IgD-negative memory B cell (primary cell): ENCODE measurements around the gene CCDC188. TPM values are rescaled to one million over a fixed set of nuclear protein-coding genes. Genes with fewer than 3 reads are reported as not detected.

Experiments used
- H3K27ac Mint-ChIP-seq, 3 donors: one replicate each; pipeline ENCODE4 v1.8.0; 2020 to 2022; ENCODE audit warnings: mild to moderate bottlenecking in 3 of 3, mixed read lengths in 3 of 3, moderate library complexity in 1 of 3
- H3K27me3 Mint-ChIP-seq: one replicate; pipeline ENCODE4 v1.8.0; 2021; ENCODE audit warnings: mixed read lengths
- H3K36me3 Mint-ChIP-seq: one replicate; pipeline ENCODE4 v1.8.0; 2020; ENCODE audit warnings: mild to moderate bottlenecking, mixed read lengths
- H3K4me1 Mint-ChIP-seq, 3 donors: one replicate each; pipeline ENCODE4 v1.8.0; 2020 to 2022; ENCODE audit warnings: mixed read lengths in 3 of 3, mild to moderate bottlenecking in 1 of 3
- H3K4me3 Mint-ChIP-seq, 4 donors: one replicate each; pipeline ENCODE4 v1.8.0; 2020 to 2022; ENCODE audit warnings: mild to moderate bottlenecking in 4 of 4, mixed read lengths in 4 of 4, moderate library complexity in 3 of 4
- H3K9me3 Mint-ChIP-seq, 3 donors: one replicate each; pipeline ENCODE4 v1.8.0; 2020 to 2021; ENCODE audit warnings: mixed read lengths in 3 of 3, mild to moderate bottlenecking in 1 of 3
- polyA plus RNA-seq: library from polyadenylated mRNA; unstranded; fragments of 300-500 nt; fragmentation: Illumina TruSeq; gene quantifications from one replicate; pipeline ENCODE4 v1.2.3, GENCODE V29; 2021

CCDC188 gene
- polyA plus RNA-seq, result not detected

DNA sequence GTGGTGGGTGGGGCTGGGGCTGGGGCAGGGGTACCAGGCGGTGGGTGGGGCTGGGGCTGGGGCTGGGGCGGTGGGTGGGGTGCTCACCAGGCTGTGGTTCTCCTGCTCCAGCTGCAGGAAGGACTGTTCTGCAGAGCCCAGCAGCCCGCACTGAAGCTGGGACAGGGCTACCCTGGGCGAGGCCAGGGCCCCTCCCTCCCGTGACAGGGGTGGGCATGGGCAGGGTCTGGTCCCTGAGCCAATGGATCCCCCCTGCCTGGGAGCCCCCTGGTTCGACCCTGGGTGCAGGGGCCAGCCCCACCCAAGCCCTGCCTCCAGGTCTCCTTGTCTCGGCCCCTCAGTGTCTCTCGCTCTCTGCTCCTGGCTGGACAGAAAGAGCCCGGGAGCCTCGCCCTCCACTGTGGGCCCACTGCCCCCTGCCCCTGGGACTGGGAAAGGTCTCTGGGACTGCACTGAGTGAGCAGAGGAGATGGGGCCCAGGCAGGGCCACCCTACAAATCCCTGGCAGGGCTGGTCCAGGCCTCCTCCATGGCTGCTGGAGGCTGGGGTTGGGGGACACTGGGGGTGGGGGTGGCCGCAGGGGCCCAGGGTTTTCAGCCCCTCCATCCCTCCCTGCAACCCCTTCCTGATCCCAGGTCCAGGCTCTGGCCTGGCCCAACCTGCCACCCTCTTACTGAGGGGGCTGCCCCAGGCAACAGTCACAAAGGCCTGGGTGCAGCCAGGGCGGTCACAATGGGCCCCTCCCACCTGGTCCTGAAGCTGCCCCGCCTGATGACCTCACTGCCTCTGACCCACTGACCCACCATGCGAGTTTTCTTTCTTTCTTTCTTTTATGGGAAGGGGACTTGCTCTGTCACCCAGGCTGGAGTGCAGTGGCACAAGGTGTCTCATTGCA is at the start of gene CCDC188:
Gene CCDC188, minus strand, starts transcription at position 675 of the 895 bp plus-strand sequence. Its CDS starts 69 bp downstream, at position 606.
- Mint-ChIP-seq H3K36me3 (no peaks in the 10 kb centered on the region), H3K4me1 (peaks cover 0 to 3% (median 0%) of the 10 kb centered on the region in 3 donors), H3K9me3 (no peaks in the 10 kb centered on the region), H3K27ac (no peak within 1 kb of the TSS), H3K27me3 (no peaks in the 10 kb centered on the region), H3K4me3 (no peak within 1 kb of the TSS)

DNA sequence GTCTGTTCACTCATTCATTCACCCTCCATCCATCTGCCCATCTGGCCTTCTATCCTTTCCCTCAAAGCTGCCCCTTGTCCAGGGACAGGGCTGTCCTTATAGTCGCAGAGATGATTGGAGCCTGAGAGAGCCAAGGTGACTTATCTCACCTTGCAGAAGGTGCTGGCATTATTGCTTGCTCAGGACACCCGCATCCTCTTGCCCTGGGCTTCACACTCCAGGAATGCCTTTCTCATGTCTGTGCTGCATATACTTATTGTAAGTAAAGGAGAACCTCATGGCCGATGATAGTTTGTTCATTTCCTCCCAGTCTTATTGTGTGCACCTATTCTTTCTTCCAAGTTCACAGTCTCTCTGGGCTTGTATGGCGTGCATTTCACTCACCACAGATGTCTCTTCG is 49.1 kb upstream of the CCDC188 start:
- Mint-ChIP-seq H3K4me1 (peaks cover 0 to 2% (median 0%) of the 10 kb centered on the region in 3 donors), H3K36me3 (no peaks in the 10 kb centered on the region), H3K4me3 (no peak overlapping the region), H3K9me3 (no peaks in the 10 kb centered on the region), H3K27ac (no peak overlapping the region), H3K27me3 (peaks cover 4% of the 10 kb centered on the region)

DNA sequence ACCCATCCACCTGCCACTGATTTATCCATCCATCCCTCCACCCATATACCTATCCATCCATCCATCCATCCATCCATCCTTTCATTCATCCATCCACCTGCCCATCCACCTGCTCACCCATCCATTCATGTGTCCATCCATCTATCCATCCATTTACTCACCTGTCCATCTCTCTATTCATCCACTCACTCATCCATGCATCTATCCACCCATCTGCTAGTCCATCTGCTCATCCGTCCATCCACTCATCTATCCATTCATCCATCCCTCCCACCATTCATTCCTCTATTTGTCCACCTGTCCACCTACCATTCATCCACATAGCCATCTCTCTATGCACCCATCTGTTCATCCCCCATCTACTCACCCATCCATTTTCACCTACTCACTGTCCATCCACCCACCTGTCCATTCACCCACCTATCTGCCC is 48.6 kb upstream of the CCDC188 start:
- H3K9me3 Mint-ChIP-seq, result no peaks in the 10 kb centered on the region
- H3K27ac Mint-ChIP-seq, result no peak overlapping the region
- H3K36me3 Mint-ChIP-seq, result no peaks in the 10 kb centered on the region
- peaks cover 4% of the 10 kb centered on the region for H3K27me3 Mint-ChIP-seq
- H3K4me1 Mint-ChIP-seq, result peaks cover 0 to 2% (median 0%) of the 10 kb centered on the region in 3 donors
- no peak overlapping the region for H3K4me3 Mint-ChIP-seq

DNA sequence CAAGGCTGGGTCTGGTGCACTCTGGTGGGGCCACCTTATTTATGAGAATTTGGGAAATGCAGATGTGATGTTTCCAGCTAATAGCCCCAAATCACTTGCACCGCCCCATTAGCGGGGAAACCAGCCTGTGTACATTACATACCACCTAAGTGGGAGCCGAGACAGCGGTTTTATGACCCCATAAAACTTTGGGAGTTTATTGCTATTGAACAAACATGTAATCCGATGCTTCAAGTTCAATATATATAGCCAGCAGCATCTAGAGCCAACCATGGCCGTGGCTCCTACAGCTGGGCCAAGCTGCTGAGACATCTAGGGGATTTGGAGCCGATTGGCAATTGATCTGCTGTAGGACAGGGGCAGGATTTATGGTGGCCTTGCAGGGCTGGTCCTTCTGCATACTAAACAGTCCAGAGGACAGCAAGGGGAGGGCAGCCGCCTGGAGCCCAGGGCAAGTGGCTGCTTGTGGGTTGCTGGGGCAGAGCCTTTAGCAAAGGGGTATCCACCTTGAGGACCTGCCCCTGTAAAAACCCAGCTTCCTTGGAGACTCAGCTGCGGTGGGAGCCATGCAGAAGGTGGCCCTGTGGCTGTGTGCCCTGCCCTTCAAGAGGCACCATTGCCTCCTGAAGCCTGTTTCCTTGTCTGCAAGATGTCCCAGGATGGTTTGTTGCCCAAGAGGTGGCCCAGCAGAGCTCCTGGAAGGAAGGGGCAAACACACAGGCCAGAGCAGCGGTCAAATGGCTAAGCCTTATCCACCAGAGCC is 47.9 kb upstream of the CCDC188 start:
- peaks cover 4% of the 10 kb centered on the region for H3K27me3 Mint-ChIP-seq
- no peaks in the 10 kb centered on the region for H3K9me3 Mint-ChIP-seq
- H3K4me1 Mint-ChIP-seq, result peaks cover 0 to 2% (median 0%) of the 10 kb centered on the region in 3 donors
- H3K4me3 Mint-ChIP-seq, result no peak overlapping the region
- no peak overlapping the region for H3K27ac Mint-ChIP-seq
- H3K36me3 Mint-ChIP-seq, result no peaks in the 10 kb centered on the region

DNA sequence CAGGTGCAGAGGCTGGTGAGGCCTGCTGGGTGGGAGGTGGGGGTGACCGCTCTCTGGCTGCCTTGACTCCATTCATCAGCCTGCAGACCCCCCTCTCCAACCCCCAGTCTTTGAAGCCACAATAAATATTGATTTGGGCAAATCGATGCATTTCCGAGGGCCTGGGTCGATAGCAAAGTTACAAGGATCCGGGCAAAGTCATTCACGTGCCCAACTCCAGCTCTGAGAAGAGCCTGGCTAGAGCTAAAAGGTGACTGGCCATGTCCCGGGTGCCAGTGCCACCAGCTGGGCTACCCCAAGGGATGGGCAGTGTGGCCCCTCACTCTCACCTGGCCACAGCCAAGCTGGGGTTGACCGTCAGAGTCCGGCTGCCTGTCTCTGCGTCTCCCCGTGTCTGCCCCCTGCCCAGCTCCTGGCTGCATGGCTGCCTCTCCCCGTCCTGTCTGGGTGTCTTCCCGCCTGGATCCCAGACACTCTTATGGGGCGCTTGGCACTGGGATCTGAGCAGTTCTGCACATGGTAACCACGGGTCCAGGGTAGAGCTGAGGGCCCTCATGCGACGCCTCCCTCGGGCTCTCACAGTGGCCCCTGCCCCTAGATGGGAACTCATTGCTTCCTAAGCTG is 46.7 kb upstream of the CCDC188 start:
- Mint-ChIP-seq H3K36me3 (no peaks in the 10 kb centered on the region), H3K4me3 (no peak overlapping the region), H3K27me3 (peaks cover 4% of the 10 kb centered on the region), H3K27ac (peak overlapping the region in 1 of 3 donors; percentile 23), H3K4me1 (peaks cover 0 to 2% (median 0%) of the 10 kb centered on the region in 3 donors), H3K9me3 (no peaks in the 10 kb centered on the region)

DNA sequence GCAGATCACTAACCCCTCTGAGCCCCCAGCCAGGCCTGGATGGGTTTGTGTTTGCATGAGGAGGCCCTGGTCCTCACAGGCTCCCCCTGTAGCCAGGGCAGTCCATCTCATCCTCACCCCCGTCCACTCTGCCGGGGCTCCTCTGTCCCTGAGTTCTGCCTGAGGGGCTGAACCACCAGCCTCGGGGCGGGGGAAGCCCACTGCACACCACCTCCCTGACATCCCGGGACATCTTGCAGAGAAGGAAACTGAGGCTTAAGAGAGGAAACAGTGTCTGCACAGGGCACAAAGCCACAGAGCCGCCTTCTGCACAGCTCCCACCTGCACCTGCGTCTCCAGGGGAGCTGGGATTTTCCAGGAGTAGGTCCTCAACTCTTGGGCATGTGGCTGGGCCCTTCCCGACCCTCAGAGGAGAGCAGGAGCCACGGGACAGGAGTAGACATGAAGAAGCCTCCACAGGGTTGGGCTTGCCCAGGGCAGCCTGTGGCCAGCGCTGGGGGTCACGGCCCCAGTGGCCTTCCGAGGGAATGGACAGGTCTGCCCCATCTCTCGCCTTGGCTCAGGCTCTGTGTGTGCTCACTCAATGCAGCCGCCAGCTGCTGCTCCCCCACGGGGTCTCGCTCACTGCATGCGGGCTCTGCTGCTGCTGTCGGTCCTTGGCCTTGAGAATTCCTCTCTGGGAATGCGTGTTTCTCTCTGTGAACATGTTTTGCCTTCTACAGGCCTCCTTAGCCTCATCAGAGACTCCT is 45.4 kb upstream of the CCDC188 start:
- no peak overlapping the region for H3K4me3 Mint-ChIP-seq
- H3K36me3 Mint-ChIP-seq, result no peaks in the 10 kb centered on the region
- H3K27ac Mint-ChIP-seq, result peak overlapping the region in 1 of 3 donors; percentile 43
- no peaks in the 10 kb centered on the region for H3K9me3 Mint-ChIP-seq
- peaks cover 0 to 2% (median 0%) of the 10 kb centered on the region in 3 donors for H3K4me1 Mint-ChIP-seq
- no peaks in the 10 kb centered on the region for H3K27me3 Mint-ChIP-seq

DNA sequence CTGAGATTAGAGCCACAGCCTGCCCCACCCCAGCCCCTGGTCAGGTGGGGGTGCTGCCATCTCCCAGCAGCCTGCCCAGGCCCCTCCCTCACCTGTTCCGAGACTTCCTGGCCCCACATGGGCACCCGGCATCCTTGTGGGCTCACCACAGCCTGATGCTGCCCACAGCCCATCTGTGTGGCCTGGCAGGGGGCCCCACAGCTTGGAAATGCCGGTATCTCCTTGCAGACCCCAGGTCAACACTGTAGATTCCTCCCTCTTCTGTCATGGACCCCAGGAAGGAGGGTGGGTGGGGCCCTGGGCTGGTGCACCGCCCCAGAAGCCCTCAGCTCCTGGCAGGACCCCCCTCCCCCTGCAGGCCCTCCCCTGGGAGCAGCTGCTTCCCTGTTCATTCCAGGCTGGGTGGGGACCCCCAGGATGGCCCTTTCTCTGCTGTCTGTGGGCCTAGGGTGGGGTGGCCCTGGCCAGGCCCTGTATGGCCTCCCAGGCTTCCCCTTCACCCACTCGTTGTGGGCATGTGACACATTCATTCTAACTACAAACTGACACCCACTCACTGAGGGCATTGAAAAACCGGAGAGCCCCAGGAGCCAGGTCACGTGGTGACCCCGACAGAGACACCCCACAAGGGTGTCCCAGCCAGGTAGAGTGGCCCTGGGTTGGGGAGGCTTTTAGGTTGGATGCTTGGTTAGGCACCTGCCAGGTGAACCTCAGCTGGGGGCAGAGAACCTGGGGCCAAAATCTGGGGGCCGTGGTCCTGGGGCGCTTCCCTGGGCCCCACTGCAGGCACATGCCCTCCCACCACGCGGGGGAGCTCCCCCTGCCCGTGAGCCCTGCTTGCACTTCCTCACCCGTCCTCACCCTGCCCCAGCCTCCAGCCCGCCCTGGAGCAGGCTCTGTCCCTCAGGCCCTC is 44.1 kb upstream of the CCDC188 start:
- Mint-ChIP-seq H3K27me3 (no peaks in the 10 kb centered on the region), H3K36me3 (no peaks in the 10 kb centered on the region), H3K4me1 (peaks cover 0 to 2% (median 0%) of the 10 kb centered on the region in 3 donors), H3K4me3 (no peak overlapping the region), H3K27ac (no peak overlapping the region), H3K9me3 (no peaks in the 10 kb centered on the region)

DNA sequence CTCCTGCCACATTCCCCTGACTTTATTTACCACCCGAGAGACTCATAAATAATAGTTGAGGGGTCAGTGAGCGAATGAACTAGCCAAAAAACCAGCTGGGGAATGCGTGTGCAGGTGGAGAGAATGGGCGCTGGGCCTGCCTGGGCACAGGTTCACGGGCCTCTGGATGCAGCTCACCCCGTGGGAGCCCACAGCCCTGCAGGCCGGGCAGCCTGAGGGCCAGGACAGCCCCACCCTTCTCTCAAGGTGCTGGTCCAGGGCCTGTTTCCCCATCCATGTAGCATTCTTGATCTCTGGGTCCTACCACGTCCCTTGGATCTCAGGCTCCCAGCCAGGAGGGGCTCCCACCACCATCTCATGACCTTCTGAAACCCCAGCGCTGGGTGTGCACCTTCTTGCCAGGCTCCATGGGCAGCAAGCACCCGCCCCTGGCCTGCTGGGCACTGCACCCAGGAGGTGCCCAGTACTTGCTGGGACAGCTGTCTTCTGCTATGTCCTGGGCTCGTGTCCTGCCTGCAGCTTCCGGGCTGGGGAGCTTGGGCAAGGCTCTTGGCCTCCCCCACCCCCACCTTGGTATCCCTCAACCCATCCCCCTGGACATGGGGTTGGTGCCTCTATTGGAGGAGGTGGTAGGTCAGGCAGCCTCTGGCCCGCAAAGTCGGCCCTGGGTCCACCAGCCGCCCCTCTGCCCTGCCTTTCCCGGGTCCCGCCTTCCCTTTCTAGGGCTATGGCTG is 43.1 kb upstream of the CCDC188 start:
- Mint-ChIP-seq H3K27me3 (no peaks in the 10 kb centered on the region), H3K9me3 (no peaks in the 10 kb centered on the region), H3K4me3 (no peak overlapping the region), H3K36me3 (no peaks in the 10 kb centered on the region), H3K27ac (no peak overlapping the region), H3K4me1 (peaks cover 0 to 2% (median 0%) of the 10 kb centered on the region in 3 donors)

DNA sequence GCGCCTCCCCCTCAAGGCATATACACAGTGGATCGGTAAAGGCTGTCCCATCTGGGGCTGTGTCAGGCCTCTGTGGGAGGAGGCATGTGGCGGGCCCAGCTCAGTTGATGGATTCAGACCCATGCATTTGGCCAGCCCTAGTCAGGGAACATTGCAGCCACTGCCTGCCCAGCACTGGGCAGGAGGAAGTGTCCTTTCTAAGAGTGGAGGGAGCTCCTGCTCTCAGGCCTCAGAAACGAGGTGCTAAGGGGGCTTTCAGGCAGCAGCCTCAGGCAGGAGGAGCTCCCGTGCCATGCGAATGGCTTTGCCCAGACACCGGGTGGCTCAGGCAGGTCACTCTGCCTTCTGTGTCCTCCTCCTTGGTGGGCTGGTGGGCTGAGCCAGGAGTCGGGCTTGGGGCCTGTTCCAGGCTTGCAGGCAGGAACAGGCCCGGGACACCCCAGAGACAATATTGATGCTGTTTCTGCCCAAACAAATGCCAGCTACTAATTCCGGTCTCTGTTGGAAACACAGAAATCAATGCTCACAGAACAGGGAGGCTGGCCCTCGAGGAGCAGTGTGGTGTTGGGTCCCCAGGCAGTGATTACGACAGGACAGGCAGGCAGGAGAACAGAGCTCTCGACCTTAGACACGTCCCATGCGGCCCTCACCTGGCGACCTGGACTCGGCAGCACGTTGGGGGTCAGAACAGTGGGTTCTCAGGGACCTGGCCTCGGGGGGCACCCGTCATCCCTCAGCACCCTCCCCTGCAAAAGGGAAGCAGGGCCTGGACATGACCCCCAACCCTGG is 42.3 kb upstream of the CCDC188 start:
- Mint-ChIP-seq H3K36me3 (no peaks in the 10 kb centered on the region), H3K9me3 (no peaks in the 10 kb centered on the region), H3K4me1 (peaks cover 0 to 2% (median 0%) of the 10 kb centered on the region in 3 donors), H3K27me3 (no peaks in the 10 kb centered on the region), H3K4me3 (no peak overlapping the region), H3K27ac (no peak overlapping the region)

DNA sequence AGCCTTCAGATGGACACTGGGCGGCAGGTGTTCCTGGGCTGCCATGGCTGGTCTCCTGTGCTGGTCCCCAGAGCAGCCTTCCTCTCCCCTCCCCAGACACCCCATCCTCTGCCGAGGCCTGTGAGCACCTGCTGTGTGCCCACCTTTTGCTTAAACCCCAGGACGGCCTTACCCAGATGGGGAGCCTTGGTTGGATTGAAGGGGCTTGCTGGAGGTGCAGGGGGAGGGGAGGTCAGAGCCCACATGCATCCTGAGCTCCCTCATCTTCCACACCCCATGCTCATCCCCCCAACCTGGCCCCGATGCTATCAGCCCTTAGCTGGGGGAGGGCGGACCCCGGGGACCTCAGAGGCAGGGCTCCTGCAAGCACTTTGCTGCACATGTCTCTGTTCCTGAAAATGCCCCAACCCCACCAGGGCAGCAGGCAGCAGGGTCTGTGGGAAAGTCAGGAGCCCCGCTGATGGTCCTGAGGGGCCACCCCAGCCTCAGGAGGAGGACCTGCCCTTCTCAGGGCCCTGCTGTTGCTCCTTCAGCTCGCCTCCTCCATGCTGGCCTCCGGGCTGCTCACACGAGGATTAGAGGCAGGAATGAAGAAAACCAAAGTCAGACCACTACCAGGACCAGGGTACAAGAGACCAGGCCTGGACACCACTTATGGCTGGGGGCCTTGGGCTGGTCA is 41.6 kb upstream of the CCDC188 start:
- Mint-ChIP-seq H3K36me3 (no peaks in the 10 kb centered on the region), H3K27me3 (no peaks in the 10 kb centered on the region), H3K9me3 (no peaks in the 10 kb centered on the region), H3K4me1 (no peaks in the 10 kb centered on the region), H3K27ac (peak overlapping the region in 1 of 3 donors; percentile 74), H3K4me3 (no peak overlapping the region)

DNA sequence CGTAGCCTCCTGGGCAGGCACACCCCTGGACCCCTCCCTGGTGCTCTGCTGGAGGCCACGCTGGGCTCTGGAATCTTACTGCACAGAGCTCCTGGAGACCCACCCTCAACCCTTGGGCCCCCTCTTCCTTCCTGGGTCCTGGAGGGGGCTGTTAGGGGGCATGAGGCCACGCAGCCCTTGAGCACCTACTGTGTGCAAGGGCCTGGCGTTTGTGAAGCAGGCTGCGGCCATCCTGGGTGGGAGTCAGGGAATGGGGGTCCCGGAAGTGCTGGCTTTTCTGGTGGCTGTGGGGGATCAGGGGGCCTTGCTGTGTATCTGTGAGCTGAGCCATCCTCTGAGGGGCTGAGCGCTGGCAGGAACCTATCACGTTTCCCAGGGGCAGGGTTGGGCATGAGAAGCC is 40.9 kb upstream of the CCDC188 start:
- Mint-ChIP-seq H3K36me3 (no peaks in the 10 kb centered on the region), H3K4me1 (no peaks in the 10 kb centered on the region), H3K4me3 (no peak overlapping the region), H3K9me3 (no peaks in the 10 kb centered on the region), H3K27ac (peak overlapping the region in 1 of 3 donors; percentile 74), H3K27me3 (no peaks in the 10 kb centered on the region)

DNA sequence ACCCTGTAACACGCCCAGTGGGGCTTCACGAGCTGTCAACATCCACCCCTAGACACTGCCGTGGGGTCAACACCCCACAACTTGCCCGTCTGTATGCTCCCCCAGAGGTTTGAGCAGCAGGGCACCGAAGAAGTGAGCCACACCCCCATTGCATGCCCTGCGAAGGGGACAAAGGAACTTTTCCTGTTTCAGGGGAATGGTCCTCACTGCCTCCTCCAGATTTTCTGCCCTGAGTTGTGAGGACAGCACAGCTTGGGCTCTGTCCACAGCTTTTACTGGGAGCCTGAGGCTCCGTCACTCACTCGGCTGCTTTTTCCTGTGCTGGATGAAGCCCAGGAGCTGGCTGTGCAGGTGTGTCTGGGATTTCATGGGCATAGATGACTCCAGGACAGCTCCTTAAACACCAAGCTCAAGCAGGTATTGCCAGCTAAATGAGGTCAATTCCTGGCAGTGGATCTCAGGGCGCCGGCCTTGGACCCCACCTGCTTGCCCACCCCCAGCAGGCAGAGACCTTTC is 40.2 kb upstream of the CCDC188 start:
- no peaks in the 10 kb centered on the region for H3K4me1 Mint-ChIP-seq
- H3K27me3 Mint-ChIP-seq, result no peaks in the 10 kb centered on the region
- no peaks in the 10 kb centered on the region for H3K9me3 Mint-ChIP-seq
- H3K27ac Mint-ChIP-seq, result peak overlapping the region in 1 of 3 donors; percentile 39
- no peaks in the 10 kb centered on the region for H3K36me3 Mint-ChIP-seq
- no peak overlapping the region for H3K4me3 Mint-ChIP-seq
